ENCODE measurements around the gene CAMK4. TPM values are rescaled to one million over a fixed set of nuclear protein-coding genes. Genes with fewer than 3 reads are reported as not detected.

Gene CAMK4
- polyA plus RNA-seq, 1 donor (not counting 4 experiments of a cell fraction or from before 2014, with no cell fraction given): 0.45 TPM

DNA sequence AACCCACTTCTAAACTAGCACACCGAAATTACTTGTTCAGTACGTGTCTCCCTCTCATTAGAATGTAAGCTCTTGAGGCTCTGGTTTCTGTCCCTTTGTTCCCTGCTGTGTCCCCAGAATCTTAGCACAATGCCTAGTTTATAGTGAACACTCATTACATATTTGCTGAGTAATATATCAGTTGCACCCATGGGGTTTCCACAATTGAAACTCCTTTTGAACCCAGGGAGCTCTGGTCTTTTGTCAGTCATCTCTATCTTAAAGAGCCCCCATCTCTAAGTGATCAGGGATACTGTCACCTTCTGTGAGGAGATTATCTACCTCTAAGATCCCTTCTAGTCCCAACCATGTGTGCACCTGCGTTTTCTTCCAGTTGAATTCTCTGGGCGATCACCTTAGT, 12.8 kb downstream of the CAMK4 start:
- no peak overlapping the region for H3K27ac ChIP-seq (ENCODE audit: control insufficient read depth, insufficient read depth, low read length)
- no peak overlapping the region for H2AFZ ChIP-seq (ENCODE audit: control insufficient read depth, low read length)

DNA sequence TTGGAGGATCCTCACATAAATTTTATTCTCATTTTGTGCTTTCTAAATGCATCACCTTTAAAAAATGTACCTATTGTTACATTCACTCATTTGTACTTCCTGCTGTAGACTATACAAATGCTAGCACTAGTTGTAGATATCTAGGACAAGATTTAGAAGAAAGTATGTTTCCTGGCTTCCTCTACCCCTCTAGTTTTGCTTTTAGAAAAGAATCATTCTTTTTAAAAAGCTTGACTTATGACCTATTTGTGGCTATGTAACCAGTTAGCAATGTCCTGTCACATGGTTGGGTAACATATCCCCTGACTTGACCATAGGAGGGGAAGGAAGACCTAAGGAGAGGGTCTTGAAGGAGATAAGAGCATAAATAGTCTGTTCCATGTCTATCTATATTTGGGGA, 13.3 kb downstream of the CAMK4 start:
- no peaks in the 10 kb centered on the region for H3K36me3 ChIP-seq (ENCODE audit: control insufficient read depth in 2 of 2, extremely low read depth in 1 of 2, insufficient read depth in 2 of 2, low read length in 2 of 2)
- no peak overlapping the region for H3K9ac ChIP-seq (ENCODE audit: control insufficient read depth, extremely low read depth, insufficient read depth, low read length)
- H3K9me3 ChIP-seq (ENCODE audit: control insufficient read depth, low read depth, low read length): no peaks in the 10 kb centered on the region
- H3K4me2 ChIP-seq (ENCODE audit: control insufficient read depth, extremely low read depth, insufficient read depth, low read depth, low read length): no peak overlapping the region
- TF ChIP-seq, protein P1, sequence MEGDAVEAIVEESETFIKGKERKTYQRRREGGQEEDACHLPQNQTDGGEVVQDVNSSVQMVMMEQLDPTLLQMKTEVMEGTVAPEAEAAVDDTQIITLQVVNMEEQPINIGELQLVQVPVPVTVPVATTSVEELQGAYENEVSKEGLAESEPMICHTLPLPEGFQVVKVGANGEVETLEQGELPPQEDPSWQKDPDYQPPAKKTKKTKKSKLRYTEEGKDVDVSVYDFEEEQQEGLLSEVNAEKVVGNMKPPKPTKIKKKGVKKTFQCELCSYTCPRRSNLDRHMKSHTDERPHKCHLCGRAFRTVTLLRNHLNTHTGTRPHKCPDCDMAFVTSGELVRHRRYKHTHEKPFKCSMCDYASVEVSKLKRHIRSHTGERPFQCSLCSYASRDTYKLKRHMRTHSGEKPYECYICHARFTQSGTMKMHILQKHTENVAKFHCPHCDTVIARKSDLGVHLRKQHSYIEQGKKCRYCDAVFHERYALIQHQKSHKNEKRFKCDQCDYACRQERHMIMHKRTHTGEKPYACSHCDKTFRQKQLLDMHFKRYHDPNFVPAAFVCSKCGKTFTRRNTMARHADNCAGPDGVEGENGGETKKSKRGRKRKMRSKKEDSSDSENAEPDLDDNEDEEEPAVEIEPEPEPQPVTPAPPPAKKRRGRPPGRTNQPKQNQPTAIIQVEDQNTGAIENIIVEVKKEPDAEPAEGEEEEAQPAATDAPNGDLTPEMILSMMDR (optimal IDR thresholded peaks at IDR 0.05 in 1 of 3, IDR thresholded peaks at IDR 0.05 in 1 of 3, conservative IDR thresholded peaks at IDR 0.05 in 1 of 3; ENCODE audit: extremely low read depth in 1 of 3, insufficient read depth in 2 of 3, low read length in 3 of 3): no peak
- TF ChIP-seq EZH2 (IDR thresholded peaks at IDR 0.05; ENCODE audit: low read length): no peak
- dilution Hi-C loops (cut with MboI; ENCODE audit: extremely low pct_ligation_motif_present, low sequenced_read_pairs): no loop called here
- no peaks in the 10 kb centered on the region for H3K79me2 ChIP-seq (ENCODE audit: control insufficient read depth, insufficient read depth, low read length)
- H3K4me3 ChIP-seq (ENCODE audit: control insufficient read depth in 2 of 3, extremely low read depth in 1 of 3, insufficient read depth in 2 of 3, low read depth in 1 of 3, low read length in 3 of 3): no peak overlapping the region
- no peaks in the 10 kb centered on the region for H3K9me1 ChIP-seq (ENCODE audit: control insufficient read depth, extremely low read depth, insufficient read depth, low read length)
- H3K27ac ChIP-seq (ENCODE audit: control insufficient read depth, insufficient read depth, low read length): no peak overlapping the region
- H3K27me3 ChIP-seq (ENCODE audit: control insufficient read depth, extremely low read depth, insufficient read depth, low read length): no peaks in the 10 kb centered on the region
- H4K20me1 ChIP-seq (ENCODE audit: control insufficient read depth, extremely low read depth, insufficient read depth, low read length): no peaks in the 10 kb centered on the region
- no peak overlapping the region for H2AFZ ChIP-seq (ENCODE audit: control insufficient read depth, low read length)
- no peak for DNase-seq (ENCODE audit: low read depth, low spot score)
- no peak for FAIRE-seq
- H3K4me1 ChIP-seq (ENCODE audit: control insufficient read depth, extremely low read depth, insufficient read depth, low read length): peaks cover 7% of the 10 kb centered on the region

More for the DNA sequence above, 12.8 kb downstream of the CAMK4 start:
- no peak overlapping the region for H3K9ac ChIP-seq (ENCODE audit: control insufficient read depth, extremely low read depth, insufficient read depth, low read length)
- DNase-seq (ENCODE audit: low read depth, low spot score) (no peak), FAIRE-seq (no peak)
- H3K79me2 ChIP-seq (ENCODE audit: control insufficient read depth, insufficient read depth, low read length): no peaks in the 10 kb centered on the region
- H3K27me3 ChIP-seq (ENCODE audit: control insufficient read depth, extremely low read depth, insufficient read depth, low read length): no peaks in the 10 kb centered on the region
- no peak overlapping the region for H3K4me3 ChIP-seq (ENCODE audit: control insufficient read depth in 2 of 3, extremely low read depth in 1 of 3, insufficient read depth in 2 of 3, low read depth in 1 of 3, low read length in 3 of 3)
- no peaks in the 10 kb centered on the region for H4K20me1 ChIP-seq (ENCODE audit: control insufficient read depth, extremely low read depth, insufficient read depth, low read length)
- H3K36me3 ChIP-seq (ENCODE audit: control insufficient read depth in 2 of 2, extremely low read depth in 1 of 2, insufficient read depth in 2 of 2, low read length in 2 of 2): no peaks in the 10 kb centered on the region
- TF ChIP-seq EZH2 (IDR thresholded peaks at IDR 0.05; ENCODE audit: low read length): no peak
- TF ChIP-seq, protein P1 (optimal IDR thresholded peaks at IDR 0.05 in 1 of 3, IDR thresholded peaks at IDR 0.05 in 1 of 3, conservative IDR thresholded peaks at IDR 0.05 in 1 of 3; ENCODE audit: extremely low read depth in 1 of 3, insufficient read depth in 2 of 3, low read length in 3 of 3): no peak
- H3K9me1 ChIP-seq (ENCODE audit: control insufficient read depth, extremely low read depth, insufficient read depth, low read length): no peaks in the 10 kb centered on the region
- peaks cover 7% of the 10 kb centered on the region for H3K4me1 ChIP-seq (ENCODE audit: control insufficient read depth, extremely low read depth, insufficient read depth, low read length)
- H3K4me2 ChIP-seq (ENCODE audit: control insufficient read depth, extremely low read depth, insufficient read depth, low read depth, low read length): no peak overlapping the region
- dilution Hi-C loops (cut with MboI; ENCODE audit: extremely low pct_ligation_motif_present, low sequenced_read_pairs): no loop called here
- no peaks in the 10 kb centered on the region for H3K9me3 ChIP-seq (ENCODE audit: control insufficient read depth, low read depth, low read length)

All from keratinocyte (primary cell).